Fibroblast of lung (primary cell): ENCODE data around the gene MYO1F. TPM values are rescaled to one million over a fixed set of nuclear protein-coding genes. Genes with fewer than 3 reads are reported as not detected.
A peak's percentile ranks its signal among the peaks of the same experiment; 100 is the strongest.

Source experiments
- DNase-seq, 2 donors: peaks; one replicate each; pipeline versions ENCODE4 v3.0.0 to v3.0.0-alpha.2; 2010; ENCODE audit warnings: low read depth in 2 of 2
- H2AFZ ChIP-seq: 2 replicates; pipeline ENCODE4 v1.5.1; 2012; ENCODE audit warnings: low read length, control low read depth, inconsistent platforms
- H3K27ac ChIP-seq: 2 replicates; pipeline ENCODE4 v1.5.1; 2011; ENCODE audit warnings: low read length, control low read depth; ENCODE audit not compliant: insufficient read depth
- H3K27me3 ChIP-seq: 2 replicates; pipeline ENCODE4 v1.5.1; 2011; ENCODE audit warnings: mild to moderate bottlenecking, low read length; ENCODE audit not compliant: control insufficient read depth, insufficient read depth
- H3K36me3 ChIP-seq: 2 replicates; pipeline ENCODE4 v1.5.1; 2011; ENCODE audit warnings: low read length; ENCODE audit not compliant: control insufficient read depth, insufficient read depth
- H3K4me1 ChIP-seq: 2 replicates; pipeline ENCODE4 v1.5.1; 2011; ENCODE audit warnings: low read length; ENCODE audit not compliant: control insufficient read depth, insufficient read depth; ENCODE audit errors: extremely low read depth
- H3K4me2 ChIP-seq: 2 replicates; pipeline ENCODE4 v1.5.1; 2011; ENCODE audit warnings: low read length, control low read depth; ENCODE audit not compliant: insufficient read depth; ENCODE audit errors: extremely low read depth
- H3K4me3 ChIP-seq, 4 experiments: fragments of 200-600 bp in 1 of 4; sonication (generic) in 1 of 4; replicated peaks in 1 of 4; 2 replicates each; pipeline ENCODE4 v1.5.1; 2011 to 2016; ENCODE audit warnings: low read length in 4 of 4, low read depth in 3 of 4, mild to moderate bottlenecking in 3 of 4, control low read depth in 2 of 4, inconsistent platforms in 1 of 4, mixed read lengths in 1 of 4; ENCODE audit not compliant: insufficient read depth in 1 of 4; ENCODE audit errors: control extremely low read depth in 1 of 4
- H3K79me2 ChIP-seq: 2 replicates; pipeline ENCODE4 v1.5.1; 2012; ENCODE audit warnings: mild to moderate bottlenecking, low read length, inconsistent platforms; ENCODE audit not compliant: control insufficient read depth, insufficient read depth
- H3K9ac ChIP-seq: 2 replicates; pipeline ENCODE4 v1.5.1; 2011; ENCODE audit warnings: mild to moderate bottlenecking, low read length, control low read depth; ENCODE audit not compliant: insufficient read depth
- H3K9me3 ChIP-seq: 2 replicates; pipeline ENCODE4 v1.5.1; 2012; ENCODE audit warnings: low read depth, low read length; ENCODE audit not compliant: control insufficient read depth, insufficient read depth
- H4K20me1 ChIP-seq: 2 replicates; pipeline ENCODE4 v1.5.1; 2011; ENCODE audit warnings: low read length; ENCODE audit not compliant: control insufficient read depth, insufficient read depth; ENCODE audit errors: extremely low read depth
- CTCF ChIP-seq, 2 donors: IDR thresholded peaks in 1 of 2; conservative IDR thresholded peaks in 1 of 2; 1 replicate in 1 of 2; 2 replicates in 1 of 2; pipeline ENCODE4 v1.5.1; 2011 to 2012; ENCODE audit warnings: low read length in 2 of 2, control low read depth in 1 of 2, inconsistent platforms in 1 of 2, low read depth in 1 of 2, mild to moderate bottlenecking in 1 of 2
- EZH2 ChIP-seq: IDR thresholded peaks from 2 replicates; pipeline ENCODE4 v1.5.1; 2012; ENCODE audit warnings: low read length, control low read depth, mild to moderate bottlenecking; ENCODE audit errors: missing control alignments
- polyA plus RNA-seq, 2 donors: library from polyadenylated mRNA; depleted of rRNA in 1 of 2; stranded (reverse) in 1 of 2; unstranded in 1 of 2; fragments of >200 nt; gene quantifications; 2 replicates each; pipeline ENCODE4 v1.2.1, GENCODE V29; 2011 to 2012; ENCODE audit warnings: missing spikeins in 1 of 2
- total RNA-seq: library from RNA; depleted of rRNA; stranded (reverse); fragments of >200 nt; gene quantifications from 2 replicates; pipeline ENCODE4 v1.2.1, GENCODE V29; 2014

MYO1F gene
- total and polyA plus RNA-seq, 2 donors (not counting 1 experiment from before 2014, with no cell fraction given): 0.08 to 0.17 TPM

GRCh38 chr19:8584965-8585893 lies 8.0 kb upstream of the MYO1F start:
- H3K9me3 ChIP-seq: no peaks in the 10 kb centered on the region
- H3K9ac ChIP-seq: no peak overlapping the region
- no peak overlapping the region for H3K4me3 ChIP-seq
- no peaks in the 10 kb centered on the region for H3K36me3 ChIP-seq
- no peak for DNase-seq
- no peaks in the 10 kb centered on the region for H4K20me1 ChIP-seq
- no peaks in the 10 kb centered on the region for H3K4me1 ChIP-seq
- H3K79me2 ChIP-seq: no peaks in the 10 kb centered on the region
- H3K4me2 ChIP-seq: no peak overlapping the region
- no peak overlapping the region for H2AFZ ChIP-seq
- no peak overlapping the region for H3K27ac ChIP-seq
- no peak for TF ChIP-seq EZH2
- TF ChIP-seq CTCF (conservative IDR thresholded peaks at IDR 0.05 in 1 of 2, IDR thresholded peaks at IDR 0.05 in 1 of 2; ENCODE audit: low read depth in 1 of 2, low read length in 2 of 2): no peak
- H3K27me3 ChIP-seq: no peaks in the 10 kb centered on the region

GRCh38 chr19:8580710-8581281 lies 3.6 kb upstream of the MYO1F start:
- Histone ChIP-seq H3K4me3 (no peak overlapping the region), H2AFZ (no peak overlapping the region), H3K4me2 (no peak overlapping the region)

More at GRCh38 chr19:8580710-8581281, 3.6 kb upstream of the MYO1F start:
- Histone ChIP-seq H4K20me1 (no peaks in the 10 kb centered on the region), H3K9ac (no peak overlapping the region), H3K27ac (no peak overlapping the region), H3K4me1 (no peaks in the 10 kb centered on the region), H3K9me3 (no peaks in the 10 kb centered on the region), H3K79me2 (no peaks in the 10 kb centered on the region), H3K27me3 (peaks cover 3% of the 10 kb centered on the region), H3K36me3 (no peaks in the 10 kb centered on the region)
- peak; percentile 55 to 73 for DNase-seq
- TF ChIP-seq EZH2 (no peak), CTCF (conservative IDR thresholded peaks at IDR 0.05 in 1 of 2, IDR thresholded peaks at IDR 0.05 in 1 of 2; ENCODE audit: low read depth in 1 of 2, low read length in 2 of 2) (peak; percentile 91 to 99)
